ENCODE results near the gene GOLGA8J.
"Not testable (repeated sequence)": the region's sequence is repeated elsewhere in the genome, so short reads cannot be mapped to it uniquely, and the experiment has no call there.

The GOLGA8J gene
- total RNA-seq, result 0 reads per million in 4 donors

DNA sequence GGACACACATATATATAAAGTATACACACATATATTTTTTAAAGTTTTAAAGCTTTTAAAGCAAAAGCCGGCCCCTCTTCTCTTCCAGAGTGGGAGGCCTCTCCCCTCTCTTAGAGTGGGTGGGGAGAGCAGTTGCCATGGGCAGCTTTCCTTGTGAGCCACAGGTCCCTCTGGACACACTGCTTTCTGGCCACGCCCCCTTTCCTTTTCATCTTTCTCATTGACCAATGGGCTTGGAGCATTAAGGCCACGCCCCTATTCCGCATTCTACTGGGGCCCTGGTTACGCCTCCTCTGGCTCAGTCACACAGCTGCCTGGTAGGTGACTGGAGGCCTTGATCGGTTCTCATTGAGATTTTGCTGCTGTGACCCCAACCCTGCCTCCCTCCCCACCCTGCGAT is at the start of gene GOLGA8J:
GOLGA8J (plus strand) TSS at position 301 of the 400 bp plus-strand sequence; CDS start at position 399, 98 bp downstream.
- not testable (repeated sequence) for DNase-seq

- DNase-seq, result no peak
Observed at GRCh38 chr15:30033211-30033610, 49.5 kb upstream of the GOLGA8J start.

GRCh38 chr15:30033763-30034162 is 49.0 kb upstream of the GOLGA8J start:
- DNase-seq, result no peak

GRCh38 chr15:30036036-30036703 is 46.6 kb upstream of the GOLGA8J start:
- no peak for DNase-seq

DNA sequence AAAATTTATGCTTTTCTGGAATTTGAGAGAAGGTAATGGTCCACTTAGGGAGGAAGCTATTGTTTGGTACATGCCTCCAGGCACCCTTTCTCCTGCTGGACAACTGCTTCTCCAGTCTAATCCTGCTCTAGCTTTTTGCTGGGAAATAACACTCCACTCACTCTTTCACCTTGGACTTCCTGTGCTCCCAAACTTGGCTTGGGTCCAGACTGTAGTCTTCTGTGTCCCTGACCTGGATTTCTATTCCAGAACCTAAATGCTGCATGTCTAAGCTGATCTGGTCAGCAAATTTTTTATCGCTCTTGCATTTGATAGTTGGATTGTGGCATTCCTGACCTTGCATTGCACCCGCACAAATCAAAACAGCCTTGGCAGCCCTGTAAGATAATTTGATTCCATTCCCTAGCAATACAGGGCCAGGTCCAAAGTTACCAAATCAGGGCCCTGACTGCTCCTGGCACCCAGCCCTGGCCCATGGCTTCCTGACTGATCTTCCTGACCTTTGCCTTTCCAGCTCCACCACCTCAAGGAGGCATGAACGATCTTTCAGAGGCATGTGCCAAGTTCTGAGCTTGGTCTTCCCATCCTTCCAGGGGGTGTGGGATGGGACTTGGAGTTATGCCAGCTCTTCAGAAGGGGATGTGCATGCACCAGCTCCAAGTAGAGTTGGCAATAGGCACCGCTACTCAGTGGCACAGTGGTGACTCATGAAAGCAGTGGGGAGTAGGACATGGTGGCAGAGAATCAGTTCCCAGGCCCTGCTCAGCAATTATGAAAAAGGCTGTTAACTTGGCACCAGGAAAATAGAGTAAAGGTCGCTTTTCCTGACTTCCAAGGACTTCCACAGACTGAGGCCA is 43.9 kb upstream of the GOLGA8J start:
- DNase-seq, result no peak

- DNase-seq, result no peak
Observed at GRCh38 chr15:30041868-30042267, 40.9 kb upstream of the GOLGA8J start.

GRCh38 chr15:30042556-30042955 is 40.2 kb upstream of the GOLGA8J start:
- DNase-seq, result no peak

DNA sequence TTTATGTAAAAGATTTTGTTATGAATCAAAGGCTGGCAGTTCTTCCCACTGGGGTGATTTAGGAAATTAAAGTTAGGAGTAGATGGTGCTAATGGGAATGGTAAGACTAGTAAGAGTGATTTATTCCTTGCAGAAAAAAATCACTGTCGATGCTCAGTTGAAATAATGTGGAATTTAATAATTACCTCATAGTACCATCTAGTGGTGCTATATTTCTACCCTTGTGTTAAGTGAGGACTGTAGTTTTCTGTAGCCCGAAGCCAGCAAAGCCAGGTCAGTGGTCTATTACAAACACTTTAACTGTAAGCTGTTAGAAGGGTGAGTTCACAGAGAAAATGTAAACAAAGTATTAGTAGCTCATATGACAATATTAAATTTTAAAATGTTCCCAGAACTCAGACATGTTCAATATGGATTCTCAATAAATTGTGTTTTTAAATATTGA is 39.5 kb upstream of the GOLGA8J start:
- DNase-seq, result no peak

DNA sequence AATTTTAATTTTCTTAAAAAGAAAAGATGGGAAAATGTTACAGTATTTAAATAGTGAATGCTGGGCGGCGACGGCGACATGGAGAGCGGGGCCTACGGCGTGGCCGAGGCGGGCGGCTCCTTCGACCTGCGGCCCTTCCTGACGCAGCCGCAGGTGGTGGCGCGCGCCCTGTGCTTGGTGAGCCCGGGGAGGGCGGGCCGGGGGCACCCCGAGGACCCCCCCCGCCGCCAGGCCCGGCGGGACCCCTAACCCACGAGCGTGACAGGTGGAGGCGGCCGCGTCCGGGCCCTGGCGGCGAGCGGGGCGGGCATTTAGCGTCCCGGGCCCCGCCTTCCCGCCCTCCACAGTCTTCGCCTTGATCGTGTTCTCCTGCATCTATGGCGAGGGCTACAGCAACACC is 38.4 kb upstream of the GOLGA8J start:
- DNase-seq, result no peak

DNA sequence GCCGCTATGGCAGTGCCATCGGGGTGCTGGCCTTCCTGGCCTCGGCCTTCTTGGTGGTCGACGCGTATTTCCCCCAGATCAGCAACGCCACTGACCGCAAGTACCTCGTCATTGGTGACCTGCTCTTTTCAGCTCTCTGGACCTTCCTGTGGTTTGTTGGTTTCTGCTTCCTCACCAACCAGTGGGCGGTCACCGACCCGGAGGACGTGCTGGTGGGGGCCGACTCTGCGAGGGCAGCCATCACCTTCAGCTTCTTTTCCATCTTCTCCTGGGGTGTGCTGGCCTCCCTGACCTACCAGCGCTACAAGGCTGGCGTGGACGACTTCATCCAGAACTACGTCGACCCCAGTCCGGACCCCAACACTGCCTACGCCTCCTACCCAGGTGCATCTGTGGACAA is 37.9 kb upstream of the GOLGA8J start:
- DNase-seq, result not testable (repeated sequence)

- not testable (repeated sequence) for DNase-seq
Observed at GRCh38 chr15:30045248-30046041, 37.3 kb upstream of the GOLGA8J start.

DNA sequence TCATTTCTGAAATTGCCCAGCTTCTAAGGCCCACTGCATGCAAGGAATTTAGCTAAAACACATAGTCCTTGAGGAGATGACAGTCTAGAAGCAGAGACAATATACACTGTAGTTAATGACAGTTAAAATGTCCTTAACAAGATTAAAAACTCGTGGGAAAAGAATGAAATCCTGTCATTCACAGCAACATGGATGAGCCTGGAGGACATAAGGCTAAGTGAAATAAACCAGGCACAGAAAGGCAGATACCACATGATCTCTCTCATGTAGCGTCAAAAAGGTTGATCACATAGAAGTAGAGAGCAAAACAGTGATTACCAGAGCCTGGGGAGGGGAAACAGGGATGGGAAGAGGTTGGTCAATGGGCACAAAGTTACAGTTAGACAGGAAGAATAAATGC is 36.3 kb upstream of the GOLGA8J start:
- no peak for DNase-seq

DNA sequence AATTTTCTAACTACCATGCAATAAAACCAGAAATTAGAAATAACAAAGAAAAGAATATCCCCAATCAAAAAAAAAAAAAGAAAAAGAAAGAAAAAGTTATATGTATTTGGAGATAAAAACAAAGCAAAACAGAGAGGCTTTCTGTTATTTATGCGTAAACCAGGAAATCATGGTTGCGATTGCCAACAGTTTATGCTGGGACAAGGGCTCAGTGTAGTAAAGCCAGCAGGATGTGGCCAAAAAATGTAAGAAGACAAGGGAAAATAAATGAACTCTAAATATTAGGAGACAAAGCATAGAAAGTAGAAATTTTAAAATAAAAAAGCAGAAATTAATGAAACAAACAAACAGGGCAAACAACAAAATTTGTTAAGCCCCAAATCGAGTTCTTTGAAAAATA is 27.2 kb upstream of the GOLGA8J start:
- DNase-seq, result no peak

- no peak for DNase-seq
Observed at GRCh38 chr15:30056166-30056565, 26.6 kb upstream of the GOLGA8J start.

DNA sequence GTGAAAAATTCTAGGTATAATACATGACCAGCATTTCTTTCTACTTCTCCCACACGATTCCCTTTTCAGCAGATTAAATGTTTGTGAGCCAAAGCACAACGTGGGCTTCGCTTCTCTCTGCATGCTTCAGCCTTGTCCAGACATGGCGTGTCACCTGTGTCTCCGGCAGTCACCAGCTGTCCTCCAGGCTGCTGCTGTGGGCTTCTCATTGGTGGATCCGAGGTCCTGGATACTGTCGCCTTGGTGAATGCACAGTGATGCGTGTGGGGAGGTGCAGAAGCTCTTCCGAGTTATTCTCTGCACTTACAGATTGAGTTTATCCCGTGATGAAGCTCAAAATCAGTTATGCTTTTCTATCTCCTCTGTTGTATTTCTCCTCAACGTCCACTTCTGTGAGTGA is 23.0 kb upstream of the GOLGA8J start:
- no peak for DNase-seq

- DNase-seq, result no peak
Observed at GRCh38 chr15:30062881-30063280, 19.9 kb upstream of the GOLGA8J start.

DNA sequence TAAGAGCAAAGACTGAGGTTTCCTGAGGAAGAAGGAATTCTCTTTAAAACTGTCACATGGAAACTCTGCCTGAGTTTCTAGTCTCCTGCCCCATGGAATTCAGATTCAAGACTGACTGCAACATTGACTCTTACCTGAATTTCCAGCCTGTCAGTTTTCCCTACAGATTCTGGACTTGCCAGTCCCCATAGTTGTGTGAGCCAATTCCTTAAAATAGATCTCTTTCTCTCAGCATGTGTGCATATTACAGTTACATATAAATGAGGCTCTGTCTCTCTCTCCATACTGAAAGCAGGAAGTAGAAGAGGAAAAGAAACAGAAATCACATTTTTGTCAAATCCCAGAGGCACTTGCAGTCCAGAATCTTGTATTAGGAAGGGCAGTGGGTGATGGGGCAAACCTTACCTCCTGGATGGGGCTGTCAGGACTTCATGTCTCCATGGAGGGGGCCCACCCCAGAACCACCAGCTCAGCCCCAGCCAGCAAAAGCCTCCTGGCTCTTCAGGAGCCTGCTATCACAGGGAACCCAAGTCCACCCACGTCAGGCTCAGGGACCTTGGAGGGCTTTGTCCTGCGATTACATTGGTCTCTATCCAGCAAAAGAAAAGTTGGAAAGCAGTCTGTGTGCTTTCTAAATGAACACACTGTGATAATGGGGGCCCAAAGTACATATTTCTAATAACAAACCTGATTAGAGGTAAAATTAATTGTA is 18.8 kb upstream of the GOLGA8J start:
- DNase-seq, result no peak

- DNase-seq, result no peak
Observed at GRCh38 chr15:30065025-30065801, 17.5 kb upstream of the GOLGA8J start.

- no peak for DNase-seq
Observed at GRCh38 chr15:30068326-30068725, 14.4 kb upstream of the GOLGA8J start.

- no peak for DNase-seq
Observed at GRCh38 chr15:30072630-30073029, 10.1 kb upstream of the GOLGA8J start.

DNA sequence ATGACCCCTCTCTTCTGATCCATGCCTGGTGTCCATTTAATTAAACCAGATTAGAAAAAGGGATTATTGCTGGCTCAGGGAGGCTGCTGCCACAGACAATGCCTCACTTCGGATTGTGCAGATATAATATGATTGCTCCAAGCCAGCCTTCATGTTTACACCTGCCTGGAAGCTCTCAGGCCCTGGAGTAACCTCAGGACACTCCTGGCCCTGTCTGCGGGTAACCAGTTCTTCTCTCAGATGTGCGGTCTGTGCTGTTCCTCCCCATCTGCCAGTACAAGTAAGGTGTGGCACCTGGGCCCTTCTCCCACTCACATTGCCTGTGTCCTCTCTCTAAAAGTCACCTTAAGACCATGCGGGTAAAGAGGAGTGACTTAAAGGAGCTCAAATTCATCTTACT is 8.8 kb upstream of the GOLGA8J start:
- DNase-seq, result no peak

GRCh38 chr15:30080816-30081215 is 1.9 kb upstream of the GOLGA8J start:
- not testable (repeated sequence) for DNase-seq
